ENCODE results near the gene CIB2. TPM values are rescaled to one million over a fixed set of nuclear protein-coding genes. Genes with fewer than 3 reads are reported as not detected.

Gene CIB2
- total RNA-seq, 1 donor from 2014 or later, result 10.1 TPM

DNA sequence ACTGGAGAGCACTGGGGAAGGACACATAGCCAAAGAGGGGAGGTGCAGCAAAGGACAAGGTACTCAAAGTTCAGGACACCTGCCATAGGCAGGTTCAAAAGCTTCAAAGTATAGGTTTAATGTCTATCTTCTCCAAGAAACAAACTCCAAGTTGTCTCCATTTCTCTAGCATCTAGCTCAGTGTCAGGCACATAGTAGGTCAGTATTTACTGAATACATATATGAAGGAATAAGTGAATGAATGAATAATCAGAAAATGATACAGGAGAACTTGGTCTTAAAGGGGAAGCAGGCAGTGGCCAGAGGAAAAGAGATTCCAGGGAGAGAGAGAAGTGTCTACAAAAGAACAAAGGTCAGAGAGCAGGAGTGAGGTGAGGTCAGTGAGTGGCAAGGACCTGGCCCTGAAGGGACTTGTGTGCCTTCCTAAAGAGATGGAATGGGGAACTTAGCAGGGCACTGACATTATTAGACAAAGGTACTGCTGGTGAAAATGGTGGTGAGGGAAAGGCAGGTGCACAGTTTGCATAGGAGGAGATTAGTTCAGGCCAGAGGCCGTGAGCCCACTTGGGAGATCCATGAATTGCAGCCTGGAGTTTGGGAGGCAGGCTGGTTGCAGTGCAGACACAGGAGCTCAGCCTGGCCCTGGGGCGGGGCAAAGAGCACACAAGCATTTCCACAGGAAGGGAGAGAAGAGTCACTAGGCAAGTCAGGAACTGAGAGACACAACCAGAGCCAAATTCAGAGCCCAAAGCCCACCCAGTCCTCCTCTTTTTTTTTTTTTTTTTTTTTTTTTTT is 75.1 kb downstream of the CIB2 start:
- TF ChIP-seq CTCF (conservative IDR thresholded peaks at IDR 0.05; ENCODE audit: low read depth, low read length), result no peak
- H3K4me3 ChIP-seq (ENCODE audit: low read depth, low read length), result peak overlapping the region; percentile 12
- DNase-seq (ENCODE audit: low read depth), result no peak

DNA sequence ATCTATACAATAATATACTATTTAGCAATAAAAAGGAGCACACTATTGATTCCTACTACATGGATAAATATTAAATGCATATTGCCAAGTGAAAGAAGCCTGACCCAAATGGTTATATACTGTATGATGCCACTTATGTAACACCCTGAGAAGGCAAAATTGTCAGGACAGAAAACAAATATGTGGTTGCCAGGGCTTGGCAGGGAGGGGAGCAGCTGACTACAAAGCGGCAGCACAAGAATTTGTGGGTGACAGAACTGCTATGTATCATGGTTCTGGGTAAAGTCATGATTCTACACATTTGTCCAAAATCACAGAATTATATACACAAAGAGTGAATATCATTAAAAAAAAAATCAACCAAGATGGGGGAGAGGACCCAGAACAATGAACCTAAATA is 76.3 kb downstream of the CIB2 start:
- DNase-seq (ENCODE audit: low read depth), result no peak
- H3K4me3 ChIP-seq (ENCODE audit: low read depth, low read length), result no peak overlapping the region
- TF ChIP-seq CTCF (conservative IDR thresholded peaks at IDR 0.05; ENCODE audit: low read depth, low read length), result no peak

Other genes with a start within 250 kb of the CIB2 start
- 15.0 and 21.3 TPM in 2 replicates for gene TBC1D2B, start 53.7 kb downstream of the CIB2 start, total RNA-seq
- not detected in 2 replicates for gene SH2D7, start 38.9 kb downstream of the CIB2 start, total RNA-seq
- gene IDH3A, start 17.9 kb upstream of the CIB2 start, total RNA-seq, result 40.8 and 57.5 TPM in 2 replicates
- gene ACSBG1, start 103.1 kb upstream of the CIB2 start, total RNA-seq, result 0.07 and 0.35 TPM in 2 replicates
- 10.2 and 11.1 TPM in 2 replicates for gene DNAJA4, start 133.1 kb upstream of the CIB2 start, total RNA-seq
- 62.7 and 79.1 TPM in 2 replicates for gene SKIC8, start 168.2 kb upstream of the CIB2 start, total RNA-seq
- gene CRABP1, start 208.9 kb upstream of the CIB2 start, total RNA-seq, result not detected in 2 replicates

Data from epithelial cell of proximal tubule (primary cell).